Measurements from ENCODE around the gene CANT1. TPM values are rescaled to one million over a fixed set of nuclear protein-coding genes. Genes with fewer than 3 reads are reported as not detected.

Gene CANT1
- total and polyA plus RNA-seq, 2 of the 13 experiments (the other 11 are each of a cell fraction or from before 2014, with no cell fraction given): 34.1 to 42.1 TPM

GRCh38 chr17:79026376-79027273 is 17.1 kb upstream of the CANT1 start (continued):
- TF ChIP-seq SMYD3 (CRISPR knock-in tag; IDR thresholded peaks at IDR 0.05): no peak
- no peak for TF ChIP-seq KDM4B (CRISPR knock-in tag; IDR thresholded peaks at IDR 0.05)
- no peak for TF ChIP-seq KDM5A (IDR thresholded peaks at IDR 0.05; ENCODE audit: borderline replicate concordance, low read length)
- peak; percentile 84 for TF ChIP-seq MYPOP (CRISPR knock-in tag; IDR thresholded peaks at IDR 0.05)
- peak; percentile 52; the same call in 1 of the 2 replicates for TF ChIP-seq ZNF607 (CRISPR knock-in tag; IDR thresholded peaks at IDR 0.05; ENCODE audit: borderline replicate concordance)
- TF ChIP-seq ZNF282 (IDR thresholded peaks at IDR 0.05; ENCODE audit: partially characterized antibody): no peak
- TF ChIP-seq ZNF780A (CRISPR knock-in tag; IDR thresholded peaks at IDR 0.05): no peak
- TF ChIP-seq ZNF510 (CRISPR knock-in tag; IDR thresholded peaks at IDR 0.05; ENCODE audit: low read depth): peak; percentile 88; the same call in 1 of the 2 replicates
- TF ChIP-seq ZFP1 (CRISPR knock-in tag; IDR thresholded peaks at IDR 0.05): no peak
- 0 out of 2 replicates have a peak, but pooled peaks have one; percentile 54 for TF ChIP-seq SNAI1 (CRISPR knock-in tag; IDR thresholded peaks at IDR 0.05; ENCODE audit: borderline replicate concordance)
- no peak for TF ChIP-seq RBM39 (IDR thresholded peaks at IDR 0.05; ENCODE audit: low read depth, low read length, poor library complexity, severe bottlenecking)
- no peak for TF ChIP-seq ZBTB14 (CRISPR knock-in tag; IDR thresholded peaks at IDR 0.05)
- TF ChIP-seq NR3C1 (CRISPR knock-in tag; IDR thresholded peaks at IDR 0.05): no peak
- TF ChIP-seq CBX1 (IDR thresholded peaks at IDR 0.05; ENCODE audit: low read depth): no peak
- peak; percentile 53 for TF ChIP-seq ATF7-NPFF (CRISPR knock-in tag; IDR thresholded peaks at IDR 0.05; ENCODE audit: low read depth)
- no peak for TF ChIP-seq ZNF251 (CRISPR knock-in tag; IDR thresholded peaks at IDR 0.05)
- TF ChIP-seq XRCC5 (optimal IDR thresholded peaks at IDR 0.05; ENCODE audit: low read length): peak; percentile 67
- TF ChIP-seq MTA3 (CRISPR knock-in tag; IDR thresholded peaks at IDR 0.05): no peak
- peak; percentile 65 for TF ChIP-seq POLR2AphosphoS5 (IDR thresholded peaks at IDR 0.05; ENCODE audit: low read depth, low read length)
- TF ChIP-seq TBX3 (IDR thresholded peaks at IDR 0.05; ENCODE audit: borderline replicate concordance): no peak
- no peak for TF ChIP-seq KLF15 (CRISPR knock-in tag; IDR thresholded peaks at IDR 0.05; ENCODE audit: borderline replicate concordance)
- TF ChIP-seq ZNF292 (CRISPR knock-in tag; IDR thresholded peaks at IDR 0.05; ENCODE audit: borderline replicate concordance, low read depth): no peak; the same call in none of the 2 replicates
- TF ChIP-seq ARID5B (CRISPR knock-in tag; IDR thresholded peaks at IDR 0.05): peak; percentile 91
- TF ChIP-seq ZBTB7A (CRISPR knock-in tag; IDR thresholded peaks at IDR 0.05): 0 out of 2 replicates have a peak, but pooled peaks have one; percentile 10
